ENCODE measurements around the gene MAST4. TPM values are rescaled to one million over a fixed set of nuclear protein-coding genes. Genes with fewer than 3 reads are reported as not detected.

Gene MAST4
- total and polyA plus RNA-seq, 2 donors (not counting 1 experiment from before 2014, with no cell fraction given), result 2.5 to 57.1 TPM

DNA sequence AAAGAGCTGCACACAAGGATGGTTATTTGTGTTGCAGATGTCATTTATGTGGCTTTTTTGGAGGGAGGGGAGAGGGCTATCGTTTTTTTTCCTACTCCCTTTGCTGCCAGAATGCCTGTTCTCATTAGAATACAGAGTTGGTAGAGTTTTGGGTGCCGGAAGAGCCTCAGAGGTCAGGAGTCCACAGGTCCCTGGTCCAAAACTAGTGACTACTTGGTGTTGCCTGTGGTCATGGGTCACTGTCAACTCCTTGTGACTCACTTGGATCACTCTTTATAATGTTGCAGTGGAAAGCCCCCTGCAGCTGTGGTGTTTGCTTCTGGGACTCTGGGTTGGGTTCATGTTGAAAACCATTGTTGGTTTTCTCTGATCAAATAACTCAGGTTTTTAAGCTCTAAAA is 131.4 kb downstream of the MAST4 start:
- Histone ChIP-seq H3K9ac (ENCODE audit: low read length) (no peak overlapping the region), H2AFZ (ENCODE audit: insufficient read depth, low read depth, low read length, poor library complexity, severe bottlenecking) (no peak overlapping the region), H4K20me1 (ENCODE audit: control insufficient read depth, insufficient read depth, low read length, poor library complexity, severe bottlenecking) (no peaks in the 10 kb centered on the region), H3K4me3 (ENCODE audit: control extremely low read depth in 1 of 5, extremely low read depth in 1 of 5, insufficient read depth in 1 of 5, low read depth in 2 of 5, low read length in 4 of 5) (no peak overlapping the region), H3K27me3 (replicated peaks in 1 of 4; ENCODE audit: control extremely low read depth in 1 of 4, control insufficient read depth in 3 of 4, insufficient read depth in 4 of 4, low read length in 3 of 4) (peaks cover 0 to 3% (median under 1%) of the 10 kb centered on the region in 4 experiments), H3K4me2 (replicated peaks; ENCODE audit: low read depth, low read length, poor library complexity, severe bottlenecking) (no peak overlapping the region), H3K9me3 (ENCODE audit: control extremely low read depth in 1 of 3, control insufficient read depth in 2 of 3, insufficient read depth in 1 of 3, low read length in 2 of 3) (no peaks in the 10 kb centered on the region), H3K36me3 (replicated peaks in 1 of 2; ENCODE audit: control extremely low read depth in 1 of 2, control insufficient read depth in 1 of 2, extremely low read depth in 1 of 2, insufficient read depth in 2 of 2, low read length in 1 of 2) (no peaks in the 10 kb centered on the region), H3K79me2 (ENCODE audit: control insufficient read depth, insufficient read depth, low read length) (no peaks in the 10 kb centered on the region), H3K27ac (ENCODE audit: low read length in 2 of 2) (no peak overlapping the region), H3K4me1 (ENCODE audit: control insufficient read depth in 2 of 2, insufficient read depth in 2 of 2, low read length in 2 of 2) (no peaks in the 10 kb centered on the region)
- H3K4me1 Mint-ChIP-seq, result no peaks in the 10 kb centered on the region
- TF ChIP-seq, protein P1, sequence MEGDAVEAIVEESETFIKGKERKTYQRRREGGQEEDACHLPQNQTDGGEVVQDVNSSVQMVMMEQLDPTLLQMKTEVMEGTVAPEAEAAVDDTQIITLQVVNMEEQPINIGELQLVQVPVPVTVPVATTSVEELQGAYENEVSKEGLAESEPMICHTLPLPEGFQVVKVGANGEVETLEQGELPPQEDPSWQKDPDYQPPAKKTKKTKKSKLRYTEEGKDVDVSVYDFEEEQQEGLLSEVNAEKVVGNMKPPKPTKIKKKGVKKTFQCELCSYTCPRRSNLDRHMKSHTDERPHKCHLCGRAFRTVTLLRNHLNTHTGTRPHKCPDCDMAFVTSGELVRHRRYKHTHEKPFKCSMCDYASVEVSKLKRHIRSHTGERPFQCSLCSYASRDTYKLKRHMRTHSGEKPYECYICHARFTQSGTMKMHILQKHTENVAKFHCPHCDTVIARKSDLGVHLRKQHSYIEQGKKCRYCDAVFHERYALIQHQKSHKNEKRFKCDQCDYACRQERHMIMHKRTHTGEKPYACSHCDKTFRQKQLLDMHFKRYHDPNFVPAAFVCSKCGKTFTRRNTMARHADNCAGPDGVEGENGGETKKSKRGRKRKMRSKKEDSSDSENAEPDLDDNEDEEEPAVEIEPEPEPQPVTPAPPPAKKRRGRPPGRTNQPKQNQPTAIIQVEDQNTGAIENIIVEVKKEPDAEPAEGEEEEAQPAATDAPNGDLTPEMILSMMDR (IDR thresholded peaks at IDR 0.05), result no peak
- no peak for TF ChIP-seq EZH2 (IDR thresholded peaks at IDR 0.05; ENCODE audit: borderline replicate concordance, insufficient read depth, low read depth, low read length, poor library complexity, severe bottlenecking)
- ChIA-PET CTCF (interaction anchor here (1.3 to 6.2 kb wide), 2 partner anchors 29 to 420 kb away, joined by 4 to 69 read pairs; no protein-coding TSS in a partner anchor), POLR2A (no interaction called here)
- no peaks in the 10 kb centered on the region for H3K9me3 Mint-ChIP-seq (ENCODE audit: insufficient read depth)
- H3K27ac Mint-ChIP-seq, result no peak overlapping the region
- DNase-seq (no peak), ATAC-seq (ENCODE audit: low read depth) (no peak)
- no peaks in the 10 kb centered on the region for H3K27me3 Mint-ChIP-seq
- intact Hi-C loops (cut with micrococcal nuclease), result no loop called here
- 100% methylated on average over 1 of the region's 2 CpGs for WGBS (ENCODE audit: insufficient coverage)
- H3K4me3 Mint-ChIP-seq, result no peak overlapping the region

DNA sequence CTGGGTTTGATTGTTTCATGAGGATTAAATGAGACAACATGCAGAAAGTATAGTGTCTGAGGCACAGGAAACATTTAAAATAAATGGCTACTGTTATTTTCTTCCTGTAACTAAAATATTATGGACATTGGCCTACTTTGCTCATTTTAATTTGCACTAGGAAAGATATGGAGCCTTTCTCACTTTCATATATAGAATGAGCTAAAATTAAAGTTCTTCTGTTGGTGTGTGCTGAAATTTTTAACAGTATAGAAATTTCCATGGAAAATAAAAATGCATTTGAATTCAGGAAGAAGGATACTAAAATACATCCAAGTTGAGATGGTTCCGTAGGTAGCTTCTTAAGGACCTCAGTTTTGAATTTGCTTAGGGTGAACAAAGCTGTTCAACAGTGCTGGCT is 131.9 kb downstream of the MAST4 start:
- no peaks in the 10 kb centered on the region for H3K9me3 Mint-ChIP-seq (ENCODE audit: insufficient read depth)
- no peaks in the 10 kb centered on the region for H3K4me1 Mint-ChIP-seq
- no peak overlapping the region for H3K4me3 ChIP-seq (ENCODE audit: control extremely low read depth in 1 of 5, extremely low read depth in 1 of 5, insufficient read depth in 1 of 5, low read depth in 2 of 5, low read length in 4 of 5)
- H2AFZ ChIP-seq (ENCODE audit: insufficient read depth, low read depth, low read length, poor library complexity, severe bottlenecking), result no peak overlapping the region
- H4K20me1 ChIP-seq (ENCODE audit: control insufficient read depth, insufficient read depth, low read length, poor library complexity, severe bottlenecking), result no peaks in the 10 kb centered on the region
- no CpG with 5 or more reads among the region's 1 CpG for WGBS (ENCODE audit: insufficient coverage)
- peaks cover 0 to 3% (median 0%) of the 10 kb centered on the region in 4 experiments for H3K27me3 ChIP-seq (replicated peaks in 1 of 4; ENCODE audit: control extremely low read depth in 1 of 4, control insufficient read depth in 3 of 4, insufficient read depth in 4 of 4, low read length in 3 of 4)
- ATAC-seq (ENCODE audit: low read depth), result no peak
- H3K4me3 Mint-ChIP-seq, result no peak overlapping the region
- no peaks in the 10 kb centered on the region for H3K79me2 ChIP-seq (ENCODE audit: control insufficient read depth, insufficient read depth, low read length)
- POLR2A ChIA-PET, result no interaction called here
- CTCF ChIA-PET, result interaction anchor here (1.1 to 6.2 kb wide), 3 partner anchors 17 to 420 kb away, joined by 3 to 69 read pairs (median 4); no protein-coding TSS in a partner anchor
- H3K9ac ChIP-seq (ENCODE audit: low read length), result no peak overlapping the region
- TF ChIP-seq, protein P1 (IDR thresholded peaks at IDR 0.05), result no peak
- no peak for TF ChIP-seq EZH2 (IDR thresholded peaks at IDR 0.05; ENCODE audit: borderline replicate concordance, insufficient read depth, low read depth, low read length, poor library complexity, severe bottlenecking)
- no peaks in the 10 kb centered on the region for H3K9me3 ChIP-seq (ENCODE audit: control extremely low read depth in 1 of 3, control insufficient read depth in 2 of 3, insufficient read depth in 1 of 3, low read length in 2 of 3)
- H3K4me2 ChIP-seq (replicated peaks; ENCODE audit: low read depth, low read length, poor library complexity, severe bottlenecking), result no peak overlapping the region
- H3K27me3 Mint-ChIP-seq, result no peaks in the 10 kb centered on the region
- intact Hi-C loops (cut with micrococcal nuclease), result no loop called here
- H3K4me1 ChIP-seq (ENCODE audit: control insufficient read depth in 2 of 2, insufficient read depth in 2 of 2, low read length in 2 of 2), result no peaks in the 10 kb centered on the region
- no peaks in the 10 kb centered on the region for H3K36me3 ChIP-seq (replicated peaks in 1 of 2; ENCODE audit: control extremely low read depth in 1 of 2, control insufficient read depth in 1 of 2, extremely low read depth in 1 of 2, insufficient read depth in 2 of 2, low read length in 1 of 2)
- no peak for DNase-seq
- no peak overlapping the region for H3K27ac Mint-ChIP-seq
- no peak overlapping the region for H3K27ac ChIP-seq (ENCODE audit: low read length in 2 of 2)

All from B cell (primary cell).